Loucy (cell line): ENCODE data around the gene NCK1.

ENCODE experiments used
- H2AFZ ChIP-seq: fragments of 200-600 bp; sonication (generic); 2 replicates; pipeline ENCODE4 v1.6.0; 2016; ENCODE audit warnings: antibody characterized with exemption, mild to moderate bottlenecking, low read length, moderate library complexity
- H3F3A ChIP-seq: fragments of 200-600 bp; 2 replicates; pipeline ENCODE4 v1.6.0; 2016; ENCODE audit warnings: antibody characterized with exemption, low read depth, mild to moderate bottlenecking
- H3K27me3 ChIP-seq: fragments of 200-600 bp; sonication (generic); 2 replicates; pipeline ENCODE4 v1.6.1; 2014; ENCODE audit warnings: low read length, mild to moderate bottlenecking; ENCODE audit not compliant: insufficient read depth, poor library complexity, severe bottlenecking
- H3K36me3 ChIP-seq: fragments of 200-600 bp; sonication (generic); 2 replicates; pipeline ENCODE4 v1.6.1; 2016; ENCODE audit warnings: low read length; ENCODE audit not compliant: insufficient read depth
- H3K4me1 ChIP-seq: fragments of 200-600 bp; sonication (generic); 2 replicates; pipeline ENCODE4 v1.5.1; 2014; ENCODE audit warnings: low read length, mild to moderate bottlenecking; ENCODE audit not compliant: insufficient read depth, poor library complexity, severe bottlenecking
- H3K4me2 ChIP-seq: fragments of 200-600 bp; sonication (generic); 2 replicates; pipeline ENCODE4 v1.6.0; 2014; ENCODE audit warnings: antibody characterized with exemption, low read length, low read depth, mild to moderate bottlenecking; ENCODE audit not compliant: poor library complexity, severe bottlenecking
- H3K4me3 ChIP-seq: fragments of 200-600 bp; sonication (generic); 2 replicates; pipeline ENCODE4 v1.5.1; 2014; ENCODE audit warnings: low read length, mild to moderate bottlenecking, mixed read lengths; ENCODE audit not compliant: poor library complexity, severe bottlenecking
- H3K79me2 ChIP-seq: fragments of 200-600 bp; sonication (generic); 2 replicates; pipeline ENCODE4 v1.6.1; 2014; ENCODE audit warnings: low read length; ENCODE audit not compliant: insufficient read depth
- H3K9ac ChIP-seq: fragments of 200-600 bp; sonication (generic); 2 replicates; pipeline ENCODE4 v1.6.0; 2014; ENCODE audit warnings: mild to moderate bottlenecking, low read depth, low read length, moderate library complexity; ENCODE audit not compliant: poor library complexity, severe bottlenecking
- H3K9me2 ChIP-seq: fragments of 200-600 bp; sonication (generic); replicated peaks from 2 replicates; pipeline ENCODE4 v1.6.1; 2016; ENCODE audit warnings: low read depth, low read length, mixed read lengths
- H3K9me3 ChIP-seq: fragments of 200-600 bp; sonication (generic); 2 replicates; pipeline ENCODE4 v1.6.1; 2014; ENCODE audit warnings: mild to moderate bottlenecking, antibody characterized with exemption, low read length, low read depth; ENCODE audit not compliant: insufficient read depth
- H4K20me1 ChIP-seq: fragments of 200-600 bp; sonication (generic); 2 replicates; pipeline ENCODE4 v1.6.0; 2014; ENCODE audit warnings: antibody characterized with exemption, low read length, mild to moderate bottlenecking; ENCODE audit not compliant: insufficient read depth, poor library complexity, severe bottlenecking
- CTCF ChIP-seq: fragments of 200-600 bp; sonication (generic); conservative IDR thresholded peaks from 2 replicates; pipeline ENCODE4 v1.5.1; 2014; ENCODE audit warnings: mild to moderate bottlenecking, antibody characterized with exemption, low read length
- EZH2phosphoT487 ChIP-seq: fragments of 200-600 bp; IDR thresholded peaks from 2 replicates; pipeline ENCODE4 v1.6.1; 2018; ENCODE audit warnings: antibody characterized with exemption, mild to moderate bottlenecking, moderate library complexity, borderline replicate concordance

Gene NCK1

GRCh38 chr3:136831461-136831860 is 30.5 kb upstream of the NCK1 start:
- Histone ChIP-seq H3K4me1 (peaks cover 22% of the 10 kb centered on the region), H3K4me2 (no peak overlapping the region), H3K9ac (no peak overlapping the region), H3K36me3 (no peaks in the 10 kb centered on the region), H3K79me2 (peaks cover 68% of the 10 kb centered on the region), H4K20me1 (no peaks in the 10 kb centered on the region), H3K4me3 (no peak overlapping the region), H3F3A (no peaks in the 10 kb centered on the region), H3K9me2 (no peaks in the 10 kb centered on the region), H3K27me3 (no peaks in the 10 kb centered on the region), H3K9me3 (no peaks in the 10 kb centered on the region), H2AFZ (no peak overlapping the region)
- no peak for TF ChIP-seq CTCF
- no peak for TF ChIP-seq EZH2phosphoT487

- no peaks in the 10 kb centered on the region for H3K36me3 ChIP-seq
- H3F3A ChIP-seq = peaks cover 17% of the 10 kb centered on the region; the same call in 1 of the 2 replicates
- peaks cover 60% of the 10 kb centered on the region for H3K4me1 ChIP-seq
- TF ChIP-seq EZH2phosphoT487 (no peak), CTCF (no peak)
- no peaks in the 10 kb centered on the region for H4K20me1 ChIP-seq
- no peaks in the 10 kb centered on the region for H3K9me2 ChIP-seq
- peak overlapping the region; percentile 3 for H3K9ac ChIP-seq
- H2AFZ ChIP-seq = no peak overlapping the region
- H3K79me2 ChIP-seq = peaks cover 62% of the 10 kb centered on the region
- H3K4me2 ChIP-seq = no peak overlapping the region
- no peaks in the 10 kb centered on the region for H3K9me3 ChIP-seq
- no peaks in the 10 kb centered on the region for H3K27me3 ChIP-seq
- H3K4me3 ChIP-seq = no peak overlapping the region
Observed at GRCh38 chr3:136835089-136835812, 26.8 kb upstream of the NCK1 start.

- no peak overlapping the region for H3K4me3 ChIP-seq
- no peaks in the 10 kb centered on the region for H3K9me3 ChIP-seq
- H3K27me3 ChIP-seq = no peaks in the 10 kb centered on the region
- H3K9ac ChIP-seq = peak overlapping the region; percentile 5
- H2AFZ ChIP-seq = no peak overlapping the region
- peaks cover 17% of the 10 kb centered on the region; the same call in 1 of the 2 replicates for H3F3A ChIP-seq
- no peaks in the 10 kb centered on the region for H3K36me3 ChIP-seq
- H3K79me2 ChIP-seq = peaks cover 65% of the 10 kb centered on the region
- no peak overlapping the region for H3K4me2 ChIP-seq
- H3K9me2 ChIP-seq = no peaks in the 10 kb centered on the region
- H4K20me1 ChIP-seq = no peaks in the 10 kb centered on the region
- peaks cover 64% of the 10 kb centered on the region for H3K4me1 ChIP-seq
- no peak for TF ChIP-seq CTCF
- no peak for TF ChIP-seq EZH2phosphoT487
Observed at GRCh38 chr3:136835813-136836510, 26.0 kb upstream of the NCK1 start.
